ENCODE results near the gene TEKTIP1.

GRCh38 chr19:3501780-3502179 is 37.2 kb upstream of the TEKTIP1 start:
- TF ChIP-seq ZNF274 (IDR thresholded peaks at IDR 0.05; ENCODE audit: low read depth, low read length) (no peak), YY1 (IDR thresholded peaks at IDR 0.05; ENCODE audit: insufficient read depth, insufficient read length) (no peak)

All from NT2/D1 (cell line).